K562 (cell line): ENCODE measurements around the gene LTO1.

ENCODE experiments used
- MYC ChIP-seq, 2 experiments: fragments of 250-450 bp in 1 of 2; sonication (Bioruptor Pico) in 1 of 2; IDR thresholded peaks; 2 replicates each; pipeline versions ENCODE4 v1.5.1 to v1.6.1; 2012 to 2021; ENCODE audit warnings: low read depth in 2 of 2, borderline replicate concordance in 1 of 2, improper control_type of control experiment in 1 of 2, low read length in 1 of 2, mild to moderate bottlenecking in 1 of 2, moderate library complexity in 1 of 2
- POLR2A ChIP-seq: fragments of 450-650 bp; conservative IDR thresholded peaks from 2 replicates; pipeline ENCODE4 v1.6.1; 2016

DNA sequence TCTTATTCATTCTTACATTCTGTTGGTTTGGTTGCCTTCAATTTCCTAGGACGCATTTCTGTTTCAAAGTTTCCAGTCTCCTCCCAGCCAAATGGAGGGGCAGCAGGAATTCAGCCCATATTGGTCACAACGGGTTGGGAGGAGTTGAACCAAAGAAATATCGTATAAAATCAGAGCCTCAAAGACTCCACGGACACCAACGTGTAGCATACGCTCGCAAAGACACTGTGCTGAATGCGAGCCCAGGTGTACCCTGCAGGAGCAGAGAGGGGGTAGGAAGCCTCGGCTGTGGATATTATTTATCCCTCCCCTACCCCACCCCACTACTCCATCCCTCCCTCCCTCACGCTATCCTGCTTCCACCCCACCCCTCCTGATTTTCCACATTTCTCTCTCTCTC is 49.7 kb downstream of the LTO1 start:
- TF ChIP-seq MYC (IDR thresholded peaks at IDR 0.05; ENCODE audit: low read depth, low read length) (no peak), MYC (CRISPR knock-in tag; IDR thresholded peaks at IDR 0.05; ENCODE audit: borderline replicate concordance, low read depth) (no peak), POLR2A (no peak)
